HG02943 (cell line): ENCODE data around the gene RAB11FIP4.

Source experiments
- ATAC-seq: cut with Tn5 transposase; IDR thresholded peaks from one replicate; pipeline ENCODE4 v1.9.1; 2021; ENCODE audit warnings: mild to moderate bottlenecking, low read depth, moderate library complexity; ENCODE audit not compliant: unreplicated experiment

RAB11FIP4 gene

GRCh38 chr17:31534223-31534888 is 142.9 kb downstream of the RAB11FIP4 start:
- no peak for ATAC-seq

- peak; percentile 68 for ATAC-seq
These were observed 144.1 kb downstream of the RAB11FIP4 start for GRCh38 chr17:31535581-31535981.

GRCh38 chr17:31536451-31536850 is 145.0 kb downstream of the RAB11FIP4 start:
- no peak for ATAC-seq

- peak; percentile 11 for ATAC-seq
These were observed 146.1 kb downstream of the RAB11FIP4 start for GRCh38 chr17:31537565-31538011.

- peak; percentile 67 for ATAC-seq
These were observed 146.7 kb downstream of the RAB11FIP4 start for GRCh38 chr17:31538080-31538762.

- no peak for ATAC-seq
These were observed 149.3 kb downstream of the RAB11FIP4 start for GRCh38 chr17:31540602-31541307.

GRCh38 chr17:31541559-31541958 is 150.1 kb downstream of the RAB11FIP4 start:
- no peak for ATAC-seq

- ATAC-seq = no peak
These were observed 152.7 kb downstream of the RAB11FIP4 start for GRCh38 chr17:31544186-31544585.

GRCh38 chr17:31546650-31547049 is 155.2 kb downstream of the RAB11FIP4 start:
- no peak for ATAC-seq

GRCh38 chr17:31548709-31549108 is 157.2 kb downstream of the RAB11FIP4 start:
- no peak for ATAC-seq

- no peak for ATAC-seq
These were observed 157.6 kb downstream of the RAB11FIP4 start for GRCh38 chr17:31549121-31549524.

- ATAC-seq = peak; percentile 60
These were observed 158.3 kb downstream of the RAB11FIP4 start for GRCh38 chr17:31549525-31550388.

GRCh38 chr17:31550389-31551056 is 159.0 kb downstream of the RAB11FIP4 start:
- ATAC-seq = no peak

- ATAC-seq = no peak
These were observed 161.1 kb downstream of the RAB11FIP4 start for GRCh38 chr17:31552568-31552967.

GRCh38 chr17:31553506-31553905 is 162.0 kb downstream of the RAB11FIP4 start:
- ATAC-seq = no peak

- no peak for ATAC-seq
These were observed 163.5 kb downstream of the RAB11FIP4 start for GRCh38 chr17:31554930-31555329.

GRCh38 chr17:31556969-31557645 is 165.6 kb downstream of the RAB11FIP4 start:
- no peak for ATAC-seq

GRCh38 chr17:31558748-31559583 is 167.5 kb downstream of the RAB11FIP4 start:
- no peak for ATAC-seq
